AG04450 (cell line): ENCODE results near the gene GID4. TPM values are rescaled to one million over a fixed set of nuclear protein-coding genes. Genes with fewer than 3 reads are reported as not detected.

Experiments
- CTCF ChIA-PET: fragments of 300-600, 350-600 bp; formaldehyde crosslinking; extraction: SDS; loops from one replicate; lab custom pipeline; 2022; ENCODE audit warnings: antibody characterized with exemption, inconsistent platforms; lab: Charles Lee
- POLR2A ChIA-PET: fragments of 350-600 bp; formaldehyde crosslinking; extraction: SDS; loops from one replicate; lab custom pipeline; 2021; ENCODE audit warnings: antibody characterized with exemption, inconsistent platforms; lab: Yijun Ruan, JAX
- DNase-seq: peaks from one replicate; pipeline ENCODE4 v3.0.0-alpha.2; 2011; ENCODE audit warnings: low read depth, low spot score
- H3K27ac ChIP-seq: one replicate; pipeline ENCODE4 v1.5.1; 2012; ENCODE audit warnings: low read depth, low read length, control low read depth
- H3K27me3 ChIP-seq: one replicate; pipeline ENCODE4 v1.6.0; 2012; ENCODE audit warnings: low read length; ENCODE audit not compliant: control insufficient read depth, insufficient read depth
- H3K4me3 ChIP-seq: 2 replicates; pipeline ENCODE4 v1.5.1; 2011; ENCODE audit warnings: mild to moderate bottlenecking, low read depth, low read length, control low read depth
- H3K9me3 ChIP-seq: 2 replicates; pipeline ENCODE4 v1.5.1; 2012; ENCODE audit warnings: low read length; ENCODE audit not compliant: control insufficient read depth, insufficient read depth
- polyA plus RNA-seq: library from polyadenylated mRNA; depleted of rRNA; stranded (reverse); fragments of >200 nt; gene quantifications from 2 replicates; pipeline ENCODE4 v1.2.3, GENCODE V29; 2011
- TF ChIP-seq, protein P1 (sequence below): IDR thresholded peaks from 2 replicates; pipeline ENCODE4 v1.5.1; 2011; ENCODE audit warnings: low read depth, low read length, control low read depth, inconsistent platforms

The GID4 gene
- polyA plus RNA-seq, 1 experiment: 7.6 TPM

DNA sequence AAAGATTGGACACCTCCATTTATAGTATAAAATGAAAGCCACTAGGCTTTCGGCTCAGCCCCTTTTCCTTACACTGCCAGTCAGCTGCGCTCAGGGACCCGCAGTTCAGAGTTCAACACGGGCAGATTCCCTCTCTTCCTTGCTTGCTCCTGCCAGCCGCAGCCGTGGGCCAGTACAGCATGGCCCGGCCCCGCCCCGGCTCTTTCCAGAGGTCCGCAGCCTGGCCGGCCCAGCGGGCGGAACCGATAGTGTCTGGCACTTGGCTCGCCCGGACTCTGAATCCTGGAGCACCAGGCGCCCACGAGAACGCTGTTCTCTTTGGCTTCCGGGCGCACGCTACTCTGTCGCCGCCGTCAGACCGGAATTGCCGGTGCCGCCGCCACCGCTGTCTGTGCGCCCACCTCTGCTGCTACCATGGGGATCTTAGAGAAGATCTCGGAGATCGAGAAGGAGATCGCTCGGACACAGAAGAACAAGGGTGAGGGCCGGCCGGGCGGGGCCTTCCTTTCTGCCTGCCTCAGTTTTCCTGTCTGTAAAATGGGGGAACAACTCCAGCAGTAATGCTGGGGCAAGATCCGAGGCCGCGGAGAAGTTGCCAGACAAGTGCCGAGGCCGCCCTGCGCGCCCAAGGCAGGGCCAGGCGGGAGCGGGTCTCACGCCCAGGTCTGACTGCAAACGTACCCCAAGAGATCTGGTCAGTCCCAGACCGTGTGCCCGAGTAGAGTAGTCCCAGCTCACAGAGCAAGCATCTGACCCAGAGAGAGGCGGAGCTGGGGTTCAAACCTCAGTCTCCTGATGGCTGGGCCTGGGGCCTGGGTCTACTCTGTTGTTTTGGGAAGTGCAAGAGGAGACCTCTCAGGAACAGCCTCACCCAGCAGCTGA is 48.6 kb downstream of the GID4 start, which contains the start of gene DRG2:
DRG2 (plus strand) TSS at position 339 of the 882 bp plus-strand sequence; CDS start at position 415, 76 bp downstream.
- TF ChIP-seq, protein P1, sequence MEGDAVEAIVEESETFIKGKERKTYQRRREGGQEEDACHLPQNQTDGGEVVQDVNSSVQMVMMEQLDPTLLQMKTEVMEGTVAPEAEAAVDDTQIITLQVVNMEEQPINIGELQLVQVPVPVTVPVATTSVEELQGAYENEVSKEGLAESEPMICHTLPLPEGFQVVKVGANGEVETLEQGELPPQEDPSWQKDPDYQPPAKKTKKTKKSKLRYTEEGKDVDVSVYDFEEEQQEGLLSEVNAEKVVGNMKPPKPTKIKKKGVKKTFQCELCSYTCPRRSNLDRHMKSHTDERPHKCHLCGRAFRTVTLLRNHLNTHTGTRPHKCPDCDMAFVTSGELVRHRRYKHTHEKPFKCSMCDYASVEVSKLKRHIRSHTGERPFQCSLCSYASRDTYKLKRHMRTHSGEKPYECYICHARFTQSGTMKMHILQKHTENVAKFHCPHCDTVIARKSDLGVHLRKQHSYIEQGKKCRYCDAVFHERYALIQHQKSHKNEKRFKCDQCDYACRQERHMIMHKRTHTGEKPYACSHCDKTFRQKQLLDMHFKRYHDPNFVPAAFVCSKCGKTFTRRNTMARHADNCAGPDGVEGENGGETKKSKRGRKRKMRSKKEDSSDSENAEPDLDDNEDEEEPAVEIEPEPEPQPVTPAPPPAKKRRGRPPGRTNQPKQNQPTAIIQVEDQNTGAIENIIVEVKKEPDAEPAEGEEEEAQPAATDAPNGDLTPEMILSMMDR: no peak
- ChIA-PET CTCF (no interaction called here), POLR2A (interaction anchor here (0.6 kb wide), 2 partner anchors 96 to 705 kb away, joined by 3 to 6 read pairs; partner anchors contain the start of gene ALKBH5)
- no peaks in the 10 kb centered on the region for H3K27me3 ChIP-seq
- peak; percentile 76 for DNase-seq
- peak within 1 kb of the TSS; percentile 39 for H3K27ac ChIP-seq
- peak within 1 kb of the TSS; percentile 98 for H3K4me3 ChIP-seq
- no peaks in the 10 kb centered on the region for H3K9me3 ChIP-seq

DNA sequence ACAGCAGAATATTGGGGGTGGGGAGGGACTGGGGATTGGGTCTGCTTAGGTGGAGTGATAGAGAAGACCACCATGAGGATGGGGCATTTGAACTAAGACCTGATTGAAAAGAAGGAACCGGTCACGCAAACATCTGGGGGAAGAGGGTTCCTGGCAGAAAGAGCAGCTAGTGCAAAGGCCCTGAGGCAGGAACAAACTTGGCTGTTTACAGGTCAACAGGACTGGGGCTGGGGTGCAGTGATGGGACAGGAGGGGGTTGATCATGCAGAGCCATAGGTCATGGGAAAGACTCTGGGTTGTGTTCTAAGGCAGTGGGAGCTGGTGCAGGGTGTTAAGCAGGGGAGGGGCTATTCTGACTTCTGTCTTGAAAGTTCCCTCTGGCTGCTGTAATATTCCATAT is 50.4 kb downstream of the GID4 start:
- Histone ChIP-seq H3K9me3 (no peaks in the 10 kb centered on the region), H3K4me3 (no peak overlapping the region), H3K27ac (no peak overlapping the region), H3K27me3 (no peaks in the 10 kb centered on the region)
- no peak for DNase-seq
- ChIA-PET CTCF (no interaction called here), POLR2A (interaction anchor here (0.6 kb wide), 1 partner anchor 12 kb away, joined by 7 read pairs; no protein-coding TSS in a partner anchor)
- TF ChIP-seq, protein P1: no peak

DNA sequence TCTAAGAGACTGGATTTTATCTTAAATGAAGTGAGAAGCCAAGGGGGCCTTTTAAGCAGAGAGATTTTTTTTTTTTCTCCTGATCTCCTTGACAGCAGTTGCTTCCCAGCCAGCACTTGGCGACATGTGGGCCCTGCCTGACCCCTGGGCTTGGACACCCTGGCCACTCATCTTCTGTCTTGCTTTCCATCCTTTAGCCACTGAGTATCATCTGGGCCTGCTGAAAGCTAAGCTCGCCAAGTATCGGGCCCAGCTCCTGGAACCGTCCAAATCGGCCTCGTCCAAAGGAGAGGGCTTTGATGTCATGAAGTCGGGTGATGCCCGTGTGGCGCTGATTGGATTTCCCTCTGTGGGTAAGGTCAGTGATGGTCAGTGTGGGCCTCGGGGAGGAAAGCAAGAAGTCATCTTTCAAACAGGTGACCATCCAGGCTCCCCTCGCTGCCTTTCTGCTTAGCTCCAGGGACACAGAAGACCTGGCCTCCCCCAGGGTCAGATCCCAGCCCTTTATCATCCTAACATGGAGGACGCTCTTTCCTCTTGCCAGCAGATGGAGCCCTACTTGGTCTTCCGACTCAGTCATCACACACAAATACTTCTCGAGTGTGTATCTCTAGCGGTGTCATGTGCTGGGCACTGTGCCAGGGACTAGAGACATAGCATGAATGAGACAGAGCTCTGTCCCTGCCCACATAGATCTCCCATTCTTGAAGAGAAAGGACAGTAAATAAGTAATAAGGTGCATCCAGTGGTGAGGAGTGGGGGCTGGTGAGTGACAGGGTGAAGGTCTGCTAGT is 54.6 kb downstream of the GID4 start:
- CTCF ChIA-PET: interaction anchor here (0.7 to 1.2 kb wide), 4 partner anchors 9 to 58 kb away, joined by 3 read pairs; no protein-coding TSS in a partner anchor

DNA sequence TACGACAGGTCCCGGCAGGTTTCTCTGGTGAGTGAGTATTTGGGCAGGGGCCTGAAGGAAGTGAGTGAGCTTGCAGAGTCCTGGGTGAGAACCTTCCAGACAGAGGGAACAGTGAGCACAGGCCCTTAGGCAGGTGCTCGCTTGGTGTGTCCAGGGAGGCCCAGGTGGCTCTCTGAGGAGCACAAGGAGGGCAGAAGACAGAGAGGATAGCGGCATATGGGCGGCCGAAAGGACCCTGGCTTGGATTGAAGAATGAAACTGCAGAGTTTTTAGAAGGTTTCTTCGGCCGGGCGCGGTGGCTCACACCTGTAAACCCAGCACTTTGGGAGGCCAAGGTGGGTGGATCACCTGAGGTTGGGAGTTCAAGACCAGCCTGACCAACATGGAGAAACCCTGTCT is 55.2 kb downstream of the GID4 start:
- CTCF ChIA-PET: interaction anchor here (0.7 to 1.2 kb wide), 3 partner anchors 8 to 59 kb away, joined by 3 read pairs; no protein-coding TSS in a partner anchor
- DNase-seq: no peak
- H3K27ac ChIP-seq: no peak overlapping the region
- POLR2A ChIA-PET: no interaction called here
- no peak overlapping the region for H3K4me3 ChIP-seq
- H3K9me3 ChIP-seq: no peaks in the 10 kb centered on the region
- H3K27me3 ChIP-seq: no peaks in the 10 kb centered on the region
- TF ChIP-seq, protein P1: no peak

More for the DNA sequence above, 54.6 kb downstream of the GID4 start:
- TF ChIP-seq, protein P1: peak; percentile 56
- Histone ChIP-seq H3K27ac (no peak overlapping the region), H3K9me3 (no peaks in the 10 kb centered on the region), H3K4me3 (no peak overlapping the region), H3K27me3 (no peaks in the 10 kb centered on the region)
- peak; percentile 26 for DNase-seq
- POLR2A ChIA-PET: interaction anchor here (0.6 to 0.7 kb wide), 2 partner anchors 11 to 598 kb away, joined by 3 to 4 read pairs; no protein-coding TSS in a partner anchor
